Progenitor cell of endocrine pancreas (in vitro differentiated cells): ENCODE data around the gene EPS15. TPM values are rescaled to one million over a fixed set of nuclear protein-coding genes. Genes with fewer than 3 reads are reported as not detected.

Experiments used
- DNase-seq: peaks from one replicate; pipeline ENCODE4 v3.0.0; 2021; ENCODE audit warnings: low spot score; ENCODE audit not compliant: unreplicated experiment
- H3K27ac Mint-ChIP-seq: 2 replicates; pipeline ENCODE4 v1.8.0; 2021; ENCODE audit warnings: mild to moderate bottlenecking, moderate library complexity, mixed read lengths
- H3K27me3 Mint-ChIP-seq: 2 replicates; pipeline ENCODE4 v1.8.0; 2021; ENCODE audit warnings: mixed read lengths
- H3K36me3 Mint-ChIP-seq: 2 replicates; pipeline ENCODE4 v1.8.0; 2022; ENCODE audit warnings: mixed read lengths; ENCODE audit not compliant: insufficient read depth
- H3K4me1 Mint-ChIP-seq: 2 replicates; pipeline ENCODE4 v1.8.0; 2021; ENCODE audit warnings: low read depth, mixed read lengths
- H3K4me3 Mint-ChIP-seq: 2 replicates; pipeline ENCODE4 v1.8.0; 2021; ENCODE audit warnings: low read depth, mild to moderate bottlenecking, moderate library complexity, mixed read lengths
- H3K9me3 Mint-ChIP-seq: 2 replicates; pipeline ENCODE4 v1.8.0; 2021; ENCODE audit warnings: low read depth, mixed read lengths
- CTCF ChIP-seq: fragments of 200-600 bp; sonication (generic); IDR thresholded peaks from one replicate; pipeline ENCODE4 v1.5.0; 2021; ENCODE audit warnings: antibody characterized with exemption, mild to moderate bottlenecking; ENCODE audit not compliant: unreplicated experiment
- total RNA-seq: library from RNA; stranded (reverse); gene quantifications from 2 replicates; pipeline ENCODE4 v1.2.1, GENCODE V29; 2021

The EPS15 gene
- total RNA-seq, 1 donor from 2014 or later, result 63.8 TPM

DNA sequence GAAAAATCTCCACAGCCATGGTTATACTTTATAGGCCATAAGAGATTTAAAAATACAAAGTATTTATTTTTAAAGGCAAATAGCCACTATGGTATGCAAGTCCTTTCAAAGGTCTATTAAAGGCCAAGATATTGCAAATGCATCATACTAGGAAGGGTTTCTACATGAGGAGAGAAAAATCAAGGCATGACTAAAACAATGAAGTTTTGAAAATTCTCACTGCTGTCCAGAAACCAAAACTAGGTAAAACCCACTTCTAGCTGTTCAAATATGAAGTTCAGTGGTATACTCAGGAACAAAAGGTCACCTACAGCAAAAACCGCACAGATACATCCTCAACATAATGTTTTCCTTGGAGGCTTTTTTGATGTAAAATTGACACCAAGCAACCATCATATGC lies 75.0 kb downstream of the EPS15 start:
- DNase-seq, result no peak
- Mint-ChIP-seq H3K4me1 (peaks cover 39% of the 10 kb centered on the region), H3K27me3 (no peaks in the 10 kb centered on the region), H3K4me3 (no peak overlapping the region), H3K36me3 (peaks cover 21% of the 10 kb centered on the region), H3K9me3 (no peaks in the 10 kb centered on the region), H3K27ac (no peak overlapping the region)
- TF ChIP-seq CTCF, result no peak

GRCh38 chr1:51443555-51443954 lies 75.5 kb downstream of the EPS15 start:
- no peak for TF ChIP-seq CTCF
- H3K9me3 Mint-ChIP-seq, result no peaks in the 10 kb centered on the region

DNA sequence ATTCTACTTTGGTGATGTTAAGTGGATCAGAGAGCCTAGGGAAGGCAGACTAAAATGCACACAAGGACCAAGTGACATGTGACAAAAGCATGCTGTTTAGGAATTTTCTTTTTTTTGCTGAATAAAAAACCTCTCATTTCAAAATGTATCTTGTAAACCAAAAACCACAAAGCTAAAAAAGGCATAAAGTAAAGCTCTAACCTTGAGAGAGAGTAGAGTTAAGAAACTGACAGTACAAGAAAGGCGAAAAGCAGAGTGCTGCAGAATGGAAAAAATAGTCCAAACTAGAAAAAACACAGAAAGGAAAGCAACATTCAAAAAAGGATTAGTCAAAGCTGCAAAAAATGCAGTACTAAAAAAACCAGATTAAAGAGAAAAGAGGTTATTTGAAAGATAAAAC lies 76.5 kb downstream of the EPS15 start:
- TF ChIP-seq CTCF, result no peak
- Mint-ChIP-seq H3K36me3 (peaks cover 22% of the 10 kb centered on the region), H3K4me1 (peaks cover 43% of the 10 kb centered on the region), H3K27me3 (no peaks in the 10 kb centered on the region), H3K27ac (peak overlapping the region; percentile 1), H3K9me3 (no peaks in the 10 kb centered on the region), H3K4me3 (peak overlapping the region; percentile 47)
- no peak for DNase-seq

More at GRCh38 chr1:51443555-51443954, 75.5 kb downstream of the EPS15 start:
- Mint-ChIP-seq H3K4me1 (peaks cover 43% of the 10 kb centered on the region), H3K27ac (no peak overlapping the region), H3K36me3 (peaks cover 26% of the 10 kb centered on the region), H3K4me3 (no peak overlapping the region), H3K27me3 (no peaks in the 10 kb centered on the region)
- no peak for DNase-seq

DNA sequence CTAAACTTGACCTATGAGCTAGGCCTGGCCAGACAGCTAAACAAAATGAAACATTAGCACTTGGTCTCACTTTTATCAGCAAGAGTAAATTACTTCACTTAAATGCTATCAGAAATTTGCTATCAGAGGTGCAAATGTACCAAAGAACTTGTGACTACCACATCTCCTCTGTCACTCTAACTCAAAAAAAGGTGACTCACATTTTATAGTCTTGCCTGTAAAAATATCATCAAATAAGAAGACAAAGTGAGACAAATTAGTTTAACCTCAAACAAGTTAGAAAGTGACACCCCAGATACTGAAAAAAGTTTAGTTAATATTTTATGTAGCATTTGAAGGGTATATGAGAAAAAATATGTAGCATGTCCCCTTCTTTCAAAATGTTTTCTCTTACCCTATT lies 76.9 kb downstream of the EPS15 start:
- Mint-ChIP-seq H3K4me3 (peak overlapping the region; percentile 47), H3K9me3 (no peaks in the 10 kb centered on the region), H3K4me1 (peaks cover 43% of the 10 kb centered on the region), H3K27me3 (no peaks in the 10 kb centered on the region), H3K36me3 (peaks cover 19% of the 10 kb centered on the region), H3K27ac (no peak overlapping the region)
- no peak for DNase-seq
- TF ChIP-seq CTCF, result no peak

DNA sequence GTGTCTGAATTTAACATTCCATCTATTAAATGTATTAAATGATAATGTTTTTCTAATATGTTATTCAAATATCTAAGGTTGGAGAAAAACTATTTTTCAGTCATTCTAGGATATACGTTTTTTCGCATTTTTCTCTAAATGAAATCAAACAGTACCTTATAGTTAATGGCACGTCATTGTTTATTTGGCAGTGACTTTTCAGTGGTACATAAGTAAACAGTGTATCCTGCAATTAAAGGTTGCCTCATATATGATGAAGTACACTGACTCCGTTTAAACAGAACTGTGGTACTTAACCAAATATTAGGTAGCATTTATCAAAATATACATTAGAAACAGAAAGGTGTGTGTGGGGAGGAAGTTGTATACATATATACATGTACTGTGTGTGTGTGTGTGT lies 79.2 kb downstream of the EPS15 start:
- DNase-seq, result no peak
- no peak for TF ChIP-seq CTCF
- no peak overlapping the region for H3K4me3 Mint-ChIP-seq
- no peak overlapping the region for H3K27ac Mint-ChIP-seq
- no peaks in the 10 kb centered on the region for H3K9me3 Mint-ChIP-seq
- no peaks in the 10 kb centered on the region for H3K27me3 Mint-ChIP-seq
- H3K36me3 Mint-ChIP-seq, result peaks cover 15% of the 10 kb centered on the region
- H3K4me1 Mint-ChIP-seq, result peaks cover 33% of the 10 kb centered on the region
